Mammary epithelial cell (primary cell): ENCODE measurements around the gene TYW3.

Experiments
- CTCF ChIP-seq, 2 donors: IDR thresholded peaks in 1 of 2; conservative IDR thresholded peaks in 1 of 2; 2 replicates each; pipeline ENCODE4 v1.5.1; 2011 to 2012; ENCODE audit warnings: inconsistent platforms in 2 of 2, low read length in 2 of 2, mild to moderate bottlenecking in 2 of 2, control low read depth in 1 of 2, low read depth in 1 of 2; ENCODE audit not compliant: insufficient read depth in 1 of 2; ENCODE audit errors: extremely low read depth in 1 of 2
- EZH2 ChIP-seq: IDR thresholded peaks from 2 replicates; pipeline ENCODE4 v1.6.1; 2012; ENCODE audit warnings: low read length, inconsistent platforms, borderline replicate concordance

- TF ChIP-seq CTCF (conservative IDR thresholded peaks at IDR 0.05 in 1 of 2, IDR thresholded peaks at IDR 0.05 in 1 of 2; ENCODE audit: extremely low read depth in 1 of 2, insufficient read depth in 1 of 2, low read depth in 1 of 2, low read length in 2 of 2) (peak; percentile 73 to 81), EZH2 (no peak)
Measured at GRCh38 chr1:74733604-74734484, 892 bp downstream of the TYW3 start.
